HG03565 (cell line): Measurements from ENCODE around the gene KDM4E.

Source experiments
- ATAC-seq: cut with Tn5 transposase; IDR thresholded peaks from one replicate; pipeline ENCODE4 v1.9.1; 2021; ENCODE audit warnings: mild to moderate bottlenecking, moderate library complexity; ENCODE audit not compliant: unreplicated experiment

Gene KDM4E

DNA sequence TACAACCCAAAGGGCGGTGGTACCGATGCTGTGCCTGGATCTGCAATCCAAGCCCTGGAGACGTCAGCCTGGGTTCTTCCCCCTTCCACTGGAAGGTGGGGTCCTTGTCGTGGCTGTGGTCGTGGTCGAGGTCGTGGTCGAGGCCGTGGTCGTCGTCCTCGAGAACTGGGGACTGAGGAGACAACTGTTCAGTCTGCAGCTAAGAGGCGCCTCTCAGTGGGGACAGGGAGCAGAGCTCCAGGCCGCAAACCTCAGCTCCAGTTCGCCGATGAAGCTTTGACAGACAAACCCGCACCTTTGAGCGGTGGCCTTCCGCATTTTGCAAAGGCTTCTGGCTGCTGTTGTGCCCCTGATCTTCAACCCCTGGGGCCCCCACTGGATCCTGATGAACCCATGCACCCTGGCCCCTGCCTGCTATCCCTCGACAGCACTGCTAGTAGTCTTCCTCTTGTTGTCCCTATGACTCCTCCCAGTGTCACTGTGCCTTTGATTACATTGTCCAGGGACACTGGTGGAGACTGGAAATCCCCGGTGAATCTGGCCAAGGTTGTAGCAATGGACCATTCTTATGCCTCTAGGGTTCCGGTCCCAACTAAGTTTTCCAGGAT, 25.6 kb downstream of the KDM4E start:
- no peak for ATAC-seq

DNA sequence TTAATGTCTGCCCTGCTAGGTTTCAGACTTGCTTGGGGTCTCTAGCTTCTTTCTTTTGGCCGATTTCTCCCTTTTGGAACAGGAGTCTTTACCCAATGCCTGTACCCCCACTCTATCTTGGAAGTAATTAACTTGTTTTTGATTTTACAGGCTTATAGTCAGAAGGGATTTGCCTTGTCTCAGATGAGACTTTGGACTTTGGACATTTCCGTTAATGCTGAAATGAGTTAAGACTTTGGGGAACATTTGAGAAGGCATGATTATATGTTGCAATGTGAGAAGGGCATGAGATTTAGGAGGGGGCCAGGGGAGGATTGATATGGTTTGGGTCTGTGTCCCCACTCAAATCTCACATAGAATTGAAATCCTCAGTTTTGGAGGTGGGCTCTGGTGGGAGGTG, 29.3 kb downstream of the KDM4E start:
- no peak for ATAC-seq

- peak; percentile 99 for ATAC-seq
Measured at GRCh38 chr11:95055283-95055897, 30.3 kb downstream of the KDM4E start.

DNA sequence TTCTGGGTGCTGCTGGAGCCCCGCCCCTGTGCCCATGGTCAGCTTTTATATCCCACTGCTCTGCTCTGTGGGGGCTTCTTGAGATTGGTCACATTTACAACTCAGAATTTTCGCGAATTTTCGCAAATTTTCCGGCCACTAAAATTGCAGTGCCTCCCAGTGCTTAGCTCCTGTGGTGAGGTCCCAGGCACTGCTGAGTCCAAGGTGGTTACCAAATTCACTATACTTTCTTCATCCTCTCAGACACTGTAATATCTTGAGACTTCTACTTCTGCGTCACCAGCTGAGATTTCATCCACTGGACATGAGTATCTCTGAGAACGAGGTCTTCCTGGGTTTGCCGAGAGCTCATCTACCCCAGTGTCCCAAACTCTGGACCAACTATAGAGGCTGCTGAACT, 32.9 kb downstream of the KDM4E start:
- no peak for ATAC-seq

- ATAC-seq, result no peak
Measured at GRCh38 chr11:95058621-95059020, 33.6 kb downstream of the KDM4E start.

GRCh38 chr11:95059046-95059445, 34.0 kb downstream of the KDM4E start:
- no peak for ATAC-seq

- no peak for ATAC-seq
Measured at GRCh38 chr11:95065336-95065735, 40.3 kb downstream of the KDM4E start.

GRCh38 chr11:95066716-95067038, 41.6 kb downstream of the KDM4E start, which contains the start of gene SRSF8:
Gene SRSF8, plus strand, starts transcription at chr11:95066919. Its CDS starts 308 bp downstream, at chr11:95067227.
- ATAC-seq, result peak; percentile 25

DNA sequence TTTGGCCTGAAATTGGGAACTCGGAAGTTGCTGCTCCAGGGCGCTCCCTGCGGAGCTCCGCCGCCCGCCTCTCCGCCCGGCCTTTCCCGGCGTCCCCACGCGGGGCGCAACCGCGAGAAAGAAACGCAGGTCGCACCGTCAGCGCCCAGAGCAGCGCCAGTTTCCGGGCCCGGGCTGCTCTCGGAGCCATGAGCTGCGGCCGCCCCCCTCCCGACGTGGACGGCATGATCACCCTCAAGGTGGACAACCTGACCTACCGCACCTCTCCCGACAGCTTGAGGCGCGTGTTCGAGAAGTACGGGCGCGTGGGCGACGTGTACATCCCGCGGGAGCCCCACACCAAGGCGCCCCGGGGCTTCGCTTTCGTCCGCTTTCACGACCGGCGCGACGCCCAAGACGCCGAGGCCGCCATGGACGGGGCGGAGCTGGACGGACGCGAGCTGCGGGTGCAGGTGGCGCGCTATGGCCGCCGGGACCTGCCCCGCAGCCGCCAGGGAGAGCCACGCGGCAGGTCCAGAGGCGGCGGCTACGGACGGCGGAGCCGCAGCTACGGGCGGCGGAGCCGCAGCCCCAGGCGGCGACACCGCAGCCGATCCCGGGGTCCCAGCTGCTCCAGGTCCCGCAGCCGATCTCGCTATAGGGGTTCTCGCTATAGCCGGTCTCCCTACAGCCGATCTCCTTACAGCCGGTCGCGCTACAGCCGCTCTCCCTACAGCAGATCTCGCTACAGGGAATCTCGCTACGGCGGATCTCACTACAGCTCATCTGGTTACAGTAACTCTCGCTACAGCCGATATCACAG, 42.2 kb downstream of the KDM4E start:
- peak; percentile 38 for ATAC-seq

DNA sequence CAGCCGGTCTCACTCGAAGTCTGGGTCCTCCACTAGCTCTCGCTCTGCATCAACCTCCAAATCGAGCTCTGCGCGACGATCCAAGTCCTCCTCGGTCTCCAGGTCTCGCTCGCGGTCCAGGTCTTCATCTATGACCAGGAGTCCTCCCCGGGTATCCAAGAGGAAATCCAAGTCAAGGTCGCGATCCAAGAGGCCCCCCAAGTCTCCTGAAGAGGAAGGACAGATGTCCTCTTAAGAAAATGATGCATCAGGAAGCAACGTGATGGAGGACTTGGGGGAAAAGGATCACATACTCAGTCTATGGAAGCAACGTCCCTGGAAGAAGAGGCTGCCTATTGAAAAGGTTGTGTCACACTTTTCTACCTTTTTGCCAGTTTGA, 42.8 kb downstream of the KDM4E start:
- no peak for ATAC-seq

- ATAC-seq, result peak; percentile 70
Measured at GRCh38 chr11:95068549-95068948, 43.5 kb downstream of the KDM4E start.

- no peak for ATAC-seq
Measured at GRCh38 chr11:95070471-95070870, 45.4 kb downstream of the KDM4E start.

DNA sequence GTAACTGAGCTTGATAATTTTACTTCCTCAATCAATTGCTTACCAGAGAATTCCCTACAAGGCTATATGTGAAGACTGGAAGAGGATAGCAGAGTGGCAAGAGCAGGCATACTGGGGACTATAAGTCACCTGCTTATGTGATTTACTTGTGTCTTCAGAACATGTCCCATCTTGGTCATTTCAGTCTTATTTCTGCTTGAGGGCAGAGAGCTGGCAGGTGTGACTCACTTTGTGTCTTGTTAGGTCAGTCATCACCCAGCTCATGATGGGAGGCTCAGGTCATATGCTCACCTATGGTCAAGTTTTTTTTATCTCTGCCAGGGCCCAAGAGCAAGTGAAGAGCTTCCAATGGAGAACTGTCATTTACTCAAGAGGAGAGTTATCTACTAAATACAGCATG, 47.9 kb downstream of the KDM4E start:
- ATAC-seq, result no peak

- ATAC-seq, result no peak
Measured at GRCh38 chr11:95074792-95075563, 49.9 kb downstream of the KDM4E start.

DNA sequence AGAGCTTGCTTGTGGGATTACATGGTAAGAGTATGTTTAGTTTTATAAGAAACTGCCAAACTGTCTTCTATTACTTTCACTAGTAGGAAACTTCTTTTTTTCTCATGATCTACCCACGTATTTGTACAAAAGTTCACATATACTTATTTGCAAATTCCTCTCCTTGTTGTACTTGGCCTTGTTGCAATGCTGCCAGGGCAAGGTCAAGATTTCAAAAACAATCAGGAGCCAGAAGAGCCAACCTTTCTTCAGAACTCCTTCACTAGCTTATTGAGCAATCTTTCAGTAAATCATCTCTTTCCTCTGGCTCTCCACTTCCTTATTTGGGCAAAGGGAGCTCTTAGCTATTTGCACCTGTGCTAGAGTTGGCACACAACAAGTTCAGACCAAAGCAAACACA, 51.4 kb downstream of the KDM4E start:
- ATAC-seq, result no peak

DNA sequence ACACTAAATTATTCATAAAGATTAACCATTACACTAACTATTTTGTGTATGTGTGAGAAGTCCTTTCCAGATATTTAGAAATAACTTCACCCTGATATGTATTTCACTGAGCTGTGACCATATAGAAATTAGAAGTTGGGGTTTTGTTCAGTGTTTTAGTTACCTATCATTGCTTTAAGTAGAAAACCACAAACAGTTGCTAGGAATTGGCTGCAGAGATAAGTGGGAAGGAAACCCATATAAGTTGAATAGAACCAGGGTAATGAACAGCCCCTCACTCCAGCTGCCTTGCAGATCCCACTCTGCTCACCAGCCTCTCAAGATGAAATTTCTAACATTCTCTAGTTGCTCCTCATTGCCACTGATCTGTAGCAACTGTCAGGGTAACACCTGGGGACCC, 51.9 kb downstream of the KDM4E start:
- no peak for ATAC-seq
